CD4-positive, alpha-beta T cell treated with Interferon gamma for 1 hour (primary cell): Measurements from ENCODE around the gene HJV.
A peak's percentile ranks its signal among the peaks of the same experiment; 100 is the strongest.
"Not testable (repeated sequence)": the region's sequence is repeated elsewhere in the genome, so short reads cannot be mapped to it uniquely, and the experiment has no call there.

Experiments used
- DNase-seq: peaks from one replicate; pipeline ENCODE4 v3.0.0-alpha.2; 2020

The HJV gene, protein sequence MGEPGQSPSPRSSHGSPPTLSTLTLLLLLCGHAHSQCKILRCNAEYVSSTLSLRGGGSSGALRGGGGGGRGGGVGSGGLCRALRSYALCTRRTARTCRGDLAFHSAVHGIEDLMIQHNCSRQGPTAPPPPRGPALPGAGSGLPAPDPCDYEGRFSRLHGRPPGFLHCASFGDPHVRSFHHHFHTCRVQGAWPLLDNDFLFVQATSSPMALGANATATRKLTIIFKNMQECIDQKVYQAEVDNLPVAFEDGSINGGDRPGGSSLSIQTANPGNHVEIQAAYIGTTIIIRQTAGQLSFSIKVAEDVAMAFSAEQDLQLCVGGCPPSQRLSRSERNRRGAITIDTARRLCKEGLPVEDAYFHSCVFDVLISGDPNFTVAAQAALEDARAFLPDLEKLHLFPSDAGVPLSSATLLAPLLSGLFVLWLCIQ

DNA sequence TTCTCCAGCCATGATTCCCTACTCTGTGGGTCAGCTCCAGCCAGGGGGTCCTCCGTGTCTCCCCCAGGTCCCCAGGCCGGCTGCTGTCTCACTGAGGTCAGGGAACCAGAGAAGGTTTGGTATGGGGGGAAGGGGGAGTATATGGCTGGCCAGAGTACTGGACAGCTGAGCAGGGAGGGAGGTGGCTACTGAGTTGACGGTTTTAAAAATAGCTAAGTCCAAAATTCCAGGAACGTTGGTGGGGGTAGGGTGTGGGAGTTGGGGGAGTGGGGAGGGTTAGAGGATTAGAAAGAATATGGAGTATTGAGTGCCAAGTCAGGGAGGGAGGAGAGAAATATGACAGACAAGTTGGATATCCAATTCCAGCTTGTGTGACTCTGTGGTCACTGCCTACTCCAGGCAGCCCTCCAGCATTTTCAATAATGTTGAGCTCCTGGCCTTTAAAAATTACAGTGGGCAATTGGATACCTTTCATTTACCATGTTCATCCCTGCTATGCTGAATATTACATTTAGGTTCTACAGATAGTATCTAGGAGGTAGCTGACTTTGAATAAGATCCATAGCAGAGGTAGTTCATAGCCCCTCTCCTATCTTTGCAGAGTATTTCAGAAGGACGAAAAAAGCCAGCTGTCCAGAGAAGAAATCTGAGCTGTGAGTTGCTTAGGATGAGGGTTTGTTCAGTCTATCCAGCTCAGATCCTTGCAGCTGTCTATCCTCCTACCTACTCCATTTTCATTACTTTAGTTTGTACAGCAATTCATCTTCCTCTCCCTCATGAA, at the start of gene HJV:
HJV (minus strand) TSS at position 114 of the 781 bp plus-strand sequence. CDS start 1,504 bp downstream, outside the sequence.
- DNase-seq = no peak

DNA sequence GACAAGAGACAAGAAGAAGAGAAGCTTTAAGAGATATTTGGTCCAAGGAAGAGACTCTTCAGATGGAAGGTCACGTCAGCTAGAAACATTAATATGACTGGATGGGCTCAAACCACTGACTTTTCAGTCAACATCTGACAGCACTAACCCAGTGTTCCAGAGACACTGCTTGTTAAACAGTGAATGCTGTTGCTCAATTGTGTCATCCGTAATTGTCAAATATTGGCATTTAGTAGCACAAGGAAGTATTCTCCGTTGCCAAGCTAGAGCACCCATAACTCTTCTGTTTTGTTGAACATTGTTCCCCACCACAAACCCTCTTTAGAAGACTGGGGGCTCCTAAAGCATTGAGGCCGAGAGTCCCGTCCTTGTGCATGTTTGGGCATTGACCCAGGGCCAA, 37.6 kb upstream of the HJV start:
- not testable (repeated sequence) for DNase-seq

DNA sequence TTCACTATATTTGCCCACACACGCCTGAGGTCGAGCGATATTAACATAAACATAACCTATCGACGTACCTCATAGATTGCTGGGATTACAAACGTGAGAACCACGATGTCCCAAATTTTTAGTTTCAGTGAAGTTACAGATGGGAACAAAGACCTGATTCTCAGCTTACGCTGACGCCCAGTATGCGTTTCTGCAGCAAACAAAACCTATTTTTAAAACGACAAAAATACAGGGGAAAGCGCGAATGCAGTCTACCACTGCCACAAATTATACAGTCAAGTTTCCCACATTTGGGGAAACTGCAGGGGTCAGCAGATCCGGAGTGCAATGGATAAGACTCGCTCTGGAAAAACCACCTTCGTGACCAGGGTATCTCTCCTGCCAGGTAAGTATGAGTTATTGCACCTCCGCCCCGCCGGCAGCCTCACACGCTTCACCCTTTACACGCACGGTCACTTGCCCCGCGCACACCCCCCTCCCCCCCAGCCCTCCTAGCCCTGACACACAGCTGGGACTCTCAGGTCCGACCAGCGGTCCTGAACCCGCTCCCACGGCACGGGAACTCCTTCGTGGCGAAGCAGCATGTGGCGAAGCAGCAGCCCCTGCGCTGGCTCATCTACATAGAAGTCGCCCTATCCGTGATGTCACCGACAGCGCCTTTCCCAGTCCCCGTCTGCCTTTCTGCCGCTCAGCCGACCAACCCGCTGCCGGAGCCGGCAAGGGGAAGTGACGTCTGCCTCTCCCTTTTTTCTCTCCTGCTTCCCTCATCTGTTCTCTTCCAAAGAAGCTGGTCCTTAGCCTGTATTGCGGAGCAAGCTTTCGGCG, 30.5 kb upstream of the HJV start:
- DNase-seq = peak; percentile 86

DNA sequence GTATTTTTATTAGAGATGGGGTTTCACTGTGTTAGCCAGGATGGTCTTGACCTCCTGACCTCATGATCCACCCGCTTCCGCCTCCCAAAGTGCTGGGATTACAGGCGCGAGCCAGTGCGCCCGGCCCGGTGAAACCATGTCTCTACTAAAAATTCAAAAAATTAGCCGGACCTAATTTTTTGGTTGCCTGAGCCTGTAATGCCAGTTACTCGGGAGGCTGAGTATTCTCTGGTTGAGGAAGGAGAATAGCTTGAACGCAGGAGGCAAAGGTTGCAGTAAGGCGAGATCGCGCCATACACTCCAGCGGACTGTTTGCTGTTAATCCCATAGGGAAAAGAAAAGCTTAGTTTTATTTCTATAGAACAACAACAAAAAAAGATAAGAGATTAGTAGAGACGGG, 29.9 kb upstream of the HJV start:
- DNase-seq = no peak

DNA sequence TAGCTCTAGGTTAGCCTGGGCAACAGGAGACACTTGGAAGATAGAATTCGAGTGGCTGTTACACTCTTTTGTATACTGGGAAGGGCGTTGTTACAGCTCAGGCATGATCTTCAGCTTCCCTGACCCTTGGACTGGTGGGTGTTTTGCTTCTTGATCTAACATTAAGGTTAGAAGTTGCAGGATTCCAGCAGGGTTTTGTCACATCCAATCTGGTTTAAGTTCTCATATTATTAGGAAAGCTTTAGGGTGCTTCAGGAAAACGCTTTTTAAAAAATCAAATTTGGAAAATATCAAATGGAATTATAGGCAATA, 29.1 kb upstream of the HJV start:
- DNase-seq = not testable (repeated sequence)

DNA sequence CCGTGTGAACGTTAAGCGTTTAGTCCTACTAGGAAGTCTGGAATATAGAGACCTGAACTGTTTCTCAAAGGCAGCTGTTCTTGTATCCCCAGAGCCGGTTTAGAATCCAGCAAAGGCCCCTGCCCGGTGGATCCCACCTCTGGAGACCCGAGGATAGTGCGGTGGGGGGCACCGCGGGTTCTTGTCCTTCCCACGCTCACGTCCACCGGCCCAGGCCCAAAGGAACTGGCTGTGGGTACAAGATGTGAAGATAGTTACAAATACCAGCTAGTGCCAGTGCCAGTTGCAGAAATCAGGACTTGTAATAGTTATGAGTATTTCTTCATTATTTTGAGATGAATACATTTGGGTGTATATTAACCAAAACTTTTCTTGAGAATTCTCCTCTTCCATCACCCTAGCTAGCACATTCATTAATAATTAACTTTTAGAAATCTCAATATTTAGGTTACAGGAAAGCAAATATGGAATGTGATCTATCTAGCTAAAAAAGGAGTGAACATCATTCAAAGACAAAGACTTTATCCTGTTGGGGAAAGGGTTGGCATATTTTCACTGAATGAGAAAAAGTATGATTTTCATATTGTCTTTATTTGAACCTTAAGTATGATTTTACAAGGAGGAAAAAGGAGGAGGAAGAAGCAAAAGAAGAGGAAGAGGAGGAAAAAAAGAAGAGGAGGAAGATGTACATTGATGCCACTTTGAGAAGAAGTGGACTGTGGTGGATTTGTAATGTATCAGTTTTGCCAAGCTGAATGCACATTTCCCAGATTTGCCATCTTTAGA, 28.5 kb upstream of the HJV start:
- DNase-seq = not testable (repeated sequence)

DNA sequence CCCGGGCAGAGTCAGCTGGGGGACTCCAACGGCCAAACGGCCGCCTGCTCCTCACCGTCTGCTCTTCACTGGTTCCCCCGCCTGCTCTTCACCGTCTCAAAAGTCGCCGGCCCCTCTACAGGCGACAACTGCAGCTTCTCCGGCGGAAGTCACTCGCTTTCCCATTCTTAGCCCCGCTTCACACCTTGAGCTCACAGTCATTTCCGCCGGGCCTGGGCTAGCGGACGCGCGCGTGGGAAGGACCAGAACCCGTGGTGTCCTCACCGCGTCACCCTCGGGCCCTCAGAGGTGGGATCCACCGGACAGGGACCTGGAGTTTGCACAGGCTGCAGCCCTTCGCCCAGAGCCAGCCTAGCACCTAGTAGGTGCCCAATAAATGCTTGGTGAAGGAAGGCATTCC, 27.9 kb upstream of the HJV start:
- no peak for DNase-seq

DNA sequence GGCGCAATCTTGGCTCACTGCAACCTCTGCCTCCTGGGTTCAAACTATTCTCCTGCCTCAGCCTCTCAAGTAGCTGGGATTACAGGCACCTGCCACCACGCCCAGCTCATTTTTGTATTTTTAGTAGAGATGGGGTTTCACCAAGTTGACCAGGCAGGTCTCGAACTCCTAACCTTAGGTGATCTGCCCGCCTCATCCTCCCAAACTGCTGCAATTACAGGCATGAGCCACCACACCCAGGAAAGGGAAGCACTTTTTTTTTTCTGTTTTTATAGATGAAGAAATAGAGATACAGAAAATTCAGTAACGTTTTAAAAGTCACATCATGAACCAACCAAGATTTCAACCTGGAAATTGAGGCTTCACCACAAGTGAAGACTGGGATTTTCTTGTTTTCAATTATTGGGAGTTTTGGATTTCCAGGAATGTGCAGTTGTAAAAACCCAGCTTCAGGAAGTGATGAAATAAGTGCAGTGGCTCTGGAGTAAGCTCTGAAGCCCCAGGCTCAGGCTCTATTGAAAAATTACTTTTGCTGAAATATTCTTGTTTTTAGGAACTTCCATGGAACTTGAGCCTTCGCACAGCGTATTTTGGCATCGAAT, 27.1 kb upstream of the HJV start:
- DNase-seq = not testable (repeated sequence)

DNA sequence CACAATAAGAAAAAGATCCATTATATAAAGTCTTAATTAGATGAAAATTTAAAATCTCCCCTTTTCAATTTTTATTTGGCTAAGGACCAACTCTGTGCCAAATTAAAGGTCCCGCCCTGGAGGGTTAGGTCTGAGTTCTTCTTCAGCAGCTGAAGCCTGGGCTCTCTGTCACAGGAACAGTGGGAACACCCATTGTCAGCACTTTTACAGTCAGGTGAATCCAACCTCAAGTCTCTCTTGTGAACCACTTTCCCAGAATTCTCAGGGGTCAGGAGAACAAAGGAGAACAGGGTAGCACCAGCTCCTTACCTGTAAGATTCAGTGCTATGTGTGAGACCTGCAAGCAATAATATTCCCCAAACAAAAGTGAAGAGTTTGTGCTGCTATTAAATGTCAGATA, 25.1 kb upstream of the HJV start:
- DNase-seq = no peak

DNA sequence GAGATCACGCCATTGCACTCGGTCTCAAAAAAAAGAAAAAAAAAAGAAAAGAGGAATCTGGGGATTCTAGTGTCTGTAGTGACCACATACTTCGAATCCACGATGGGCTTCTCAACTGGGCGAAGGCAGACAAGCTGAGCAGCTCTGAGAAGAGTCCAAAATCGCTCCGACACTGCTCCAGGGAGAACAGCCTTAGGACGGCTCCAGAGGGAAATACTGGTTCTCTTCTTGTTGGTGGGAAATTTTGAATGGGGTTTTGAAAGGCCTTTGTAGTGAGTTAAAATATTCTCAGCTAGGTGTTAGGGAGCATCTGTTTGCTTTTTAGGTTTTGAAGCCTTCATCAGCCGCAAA, 18.3 kb upstream of the HJV start:
- no peak for DNase-seq

DNA sequence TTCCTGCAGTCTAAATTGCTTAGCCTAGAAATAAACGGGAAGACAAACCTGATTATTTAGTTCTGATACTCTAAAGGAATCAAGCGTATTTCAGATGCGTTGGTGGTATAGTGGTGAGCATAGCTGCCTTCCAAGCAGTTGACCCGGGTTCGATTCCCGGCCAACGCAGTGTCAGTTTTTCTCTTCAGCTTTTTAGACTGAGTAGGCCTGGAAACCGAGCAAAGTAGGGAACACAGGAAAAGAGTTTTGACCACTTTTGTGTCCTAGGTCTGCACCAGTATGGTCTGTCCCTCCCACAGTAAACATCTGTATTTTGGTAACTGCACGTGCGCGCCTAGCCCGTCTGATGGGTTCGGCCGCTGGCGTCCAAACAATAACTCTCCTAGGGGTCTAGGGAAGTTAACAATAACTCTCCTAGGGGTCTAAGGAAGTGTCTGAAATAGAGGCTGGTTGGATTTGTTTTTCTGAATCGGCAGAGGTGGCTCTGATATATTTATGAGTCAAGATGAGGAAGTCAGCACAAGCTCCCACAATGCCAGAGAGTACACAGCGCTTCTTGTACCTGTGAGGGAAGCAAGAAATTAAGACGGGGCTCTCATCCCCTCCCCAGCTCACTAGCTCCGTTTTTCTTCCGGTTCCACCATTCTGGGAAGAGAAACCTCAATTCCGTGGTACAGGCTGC, 15.6 kb upstream of the HJV start:
- peak; percentile 74 for DNase-seq

DNA sequence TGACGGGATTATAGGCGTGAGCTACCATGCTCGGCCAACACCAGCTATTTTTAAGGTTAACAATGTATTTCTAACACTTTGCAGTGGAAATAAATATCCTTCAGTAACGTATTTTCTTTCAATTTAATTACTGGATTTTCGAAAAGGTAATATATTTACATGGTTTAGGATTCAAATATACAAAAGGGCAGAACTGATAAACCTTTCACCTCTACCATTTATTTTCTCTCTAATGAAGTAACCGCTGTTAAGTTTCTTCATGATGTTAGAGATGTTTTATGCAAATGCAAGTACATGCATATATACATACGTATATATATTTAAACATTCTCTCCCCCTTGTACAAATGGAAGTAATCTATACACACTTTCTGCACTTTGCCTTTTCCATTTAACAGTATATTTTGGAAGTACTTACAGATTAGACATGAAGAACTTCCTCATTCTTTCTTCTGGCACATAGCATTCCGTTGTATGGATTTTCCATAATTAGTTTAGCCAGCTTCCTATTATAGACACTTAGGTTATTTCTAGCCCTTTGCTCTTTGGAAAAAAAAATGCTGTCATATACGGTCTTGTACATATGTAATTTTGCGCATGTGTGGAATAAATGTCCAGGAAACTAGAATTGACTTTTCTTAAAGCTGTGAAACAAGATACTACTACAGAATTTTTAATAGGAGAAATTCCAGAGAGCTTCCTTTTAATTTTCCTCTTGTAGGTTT, 14.9 kb upstream of the HJV start:
- DNase-seq = no peak

DNA sequence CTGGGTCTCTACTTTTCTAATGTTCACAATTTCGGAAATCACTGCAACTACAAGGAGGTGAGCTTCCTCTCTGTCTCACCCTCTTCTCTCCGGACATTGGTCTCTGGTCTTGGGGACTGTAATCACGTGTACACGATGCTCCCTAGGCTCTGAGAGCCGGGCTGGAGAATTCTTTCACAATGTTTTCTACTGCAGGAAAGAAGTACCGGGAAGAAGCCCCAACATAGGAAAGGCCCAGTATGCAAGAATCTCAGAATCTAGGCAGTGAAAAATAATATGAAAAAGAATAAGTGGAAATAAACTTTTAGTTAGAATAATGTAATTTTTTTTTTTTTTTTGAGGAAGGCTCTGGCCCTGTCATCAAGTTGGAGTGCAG, 13.5 kb upstream of the HJV start:
- no peak for DNase-seq

DNA sequence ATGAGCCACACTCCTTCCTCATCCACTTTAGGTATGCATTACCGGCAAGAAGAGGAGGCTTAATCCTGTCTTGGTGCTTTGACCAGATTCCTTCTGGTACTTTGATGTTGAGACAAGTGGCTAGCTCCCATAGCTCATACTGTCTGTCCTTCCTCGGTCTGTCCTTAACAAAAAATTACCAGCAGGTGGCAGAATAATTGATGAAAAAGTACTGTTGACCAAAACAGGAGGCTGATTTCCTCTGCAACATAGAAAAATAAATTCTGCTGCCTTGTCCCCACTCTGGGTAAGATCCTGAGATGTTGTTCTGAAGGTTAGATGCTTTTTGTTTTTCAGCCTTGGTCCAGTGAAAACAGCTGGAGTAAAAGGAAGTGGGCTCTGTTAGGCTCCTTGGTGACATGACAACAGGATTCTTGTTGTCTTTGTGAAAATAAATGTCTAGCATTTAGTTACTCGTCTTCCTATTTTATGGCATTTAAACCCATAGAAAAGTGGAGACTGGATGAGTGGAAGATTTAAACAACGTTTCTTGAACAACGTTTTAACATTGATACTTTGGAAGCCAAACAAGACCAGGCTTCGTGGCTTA, 11.2 kb upstream of the HJV start:
- DNase-seq = no peak

DNA sequence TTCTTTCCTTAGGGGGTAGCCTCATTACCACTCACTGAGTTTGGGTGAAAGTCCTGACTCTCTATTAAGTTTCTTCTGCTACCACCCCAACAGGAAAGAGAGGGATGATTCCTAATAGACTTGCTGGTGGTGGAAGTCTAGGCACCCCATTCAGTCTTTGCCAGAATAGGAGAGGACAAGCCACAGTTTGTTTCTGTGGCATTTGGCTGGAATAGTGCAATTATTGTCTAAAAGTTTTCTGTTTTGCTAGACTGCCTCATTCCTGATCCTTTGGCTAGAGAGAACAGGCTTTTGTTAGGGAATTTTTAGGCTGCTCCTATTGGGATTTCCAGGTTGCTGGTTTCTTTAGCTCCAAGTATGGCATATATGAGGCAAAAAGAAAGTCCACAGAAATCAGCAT, 9.9 kb upstream of the HJV start:
- no peak for DNase-seq

DNA sequence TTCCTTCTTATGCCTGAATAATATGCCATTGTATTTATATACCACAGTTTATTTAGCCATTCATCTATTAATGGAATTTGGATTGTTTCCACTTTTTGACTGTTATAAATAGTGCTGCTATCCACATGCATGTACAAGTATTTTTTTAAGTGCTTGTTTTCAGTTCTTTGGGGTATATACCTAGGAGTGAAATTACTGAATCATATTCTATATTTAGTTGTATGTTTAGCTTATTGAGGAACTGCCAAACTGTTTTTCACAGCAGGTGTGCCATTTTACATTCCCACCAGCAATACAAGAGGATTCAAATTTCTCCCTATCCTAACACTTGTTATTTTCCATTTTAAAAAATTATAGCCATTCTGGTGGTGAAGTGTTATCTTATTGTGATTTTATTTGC, 7.6 kb upstream of the HJV start:
- no peak for DNase-seq

DNA sequence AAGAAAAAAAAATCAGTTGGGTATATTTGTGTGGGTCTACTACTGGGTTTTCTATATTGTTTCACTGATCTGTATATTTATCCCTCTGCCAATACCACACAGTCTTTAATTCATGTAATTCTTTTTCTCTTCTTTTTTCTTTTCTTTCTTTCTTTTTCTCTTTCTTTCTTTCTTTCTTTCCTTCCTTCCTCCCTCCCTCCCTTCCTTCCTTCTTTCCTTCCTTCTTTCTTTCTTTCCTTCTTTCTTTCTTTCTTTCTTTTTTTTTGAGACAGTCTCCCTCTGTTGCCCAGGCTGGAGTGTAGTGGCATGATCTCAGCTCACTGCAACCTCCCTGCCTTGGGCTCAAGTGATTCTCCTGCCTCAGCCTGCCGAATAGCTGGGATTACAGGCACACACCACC, 5.1 kb upstream of the HJV start:
- not testable (repeated sequence) for DNase-seq

DNA sequence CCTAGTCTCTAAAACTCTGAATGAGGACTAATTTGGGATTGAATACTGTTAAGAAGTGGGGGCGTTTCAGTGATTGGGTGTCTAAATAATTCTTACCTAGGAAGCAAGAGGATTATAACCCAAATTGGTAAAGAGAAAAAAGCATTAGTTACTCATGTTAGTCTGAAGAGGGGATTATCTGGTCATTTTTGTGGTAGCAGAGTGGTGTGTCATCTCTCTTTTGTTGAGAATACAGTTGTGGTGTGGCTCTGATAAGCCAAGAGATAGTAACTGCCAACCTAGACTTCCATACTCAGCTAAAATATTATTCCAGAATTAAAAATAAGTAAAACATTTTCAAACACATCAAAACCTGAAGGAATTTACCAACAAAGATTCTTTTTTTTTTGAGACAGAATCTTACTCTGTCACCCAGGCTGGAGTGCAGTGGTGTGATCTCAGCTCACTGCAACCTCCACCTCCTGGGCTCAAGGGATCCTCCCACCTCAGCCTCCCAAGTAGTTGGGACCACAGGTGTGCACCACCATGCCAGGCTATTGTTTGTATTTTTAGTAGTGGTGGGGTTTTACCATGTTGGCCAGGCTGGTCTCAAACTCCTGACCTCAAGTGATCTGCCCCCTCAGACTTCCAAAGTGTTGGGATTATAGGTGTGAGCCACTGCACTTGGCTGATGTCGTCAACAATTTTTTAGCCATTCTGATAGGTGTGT, 4.4 kb upstream of the HJV start:
- DNase-seq = not testable (repeated sequence)

DNA sequence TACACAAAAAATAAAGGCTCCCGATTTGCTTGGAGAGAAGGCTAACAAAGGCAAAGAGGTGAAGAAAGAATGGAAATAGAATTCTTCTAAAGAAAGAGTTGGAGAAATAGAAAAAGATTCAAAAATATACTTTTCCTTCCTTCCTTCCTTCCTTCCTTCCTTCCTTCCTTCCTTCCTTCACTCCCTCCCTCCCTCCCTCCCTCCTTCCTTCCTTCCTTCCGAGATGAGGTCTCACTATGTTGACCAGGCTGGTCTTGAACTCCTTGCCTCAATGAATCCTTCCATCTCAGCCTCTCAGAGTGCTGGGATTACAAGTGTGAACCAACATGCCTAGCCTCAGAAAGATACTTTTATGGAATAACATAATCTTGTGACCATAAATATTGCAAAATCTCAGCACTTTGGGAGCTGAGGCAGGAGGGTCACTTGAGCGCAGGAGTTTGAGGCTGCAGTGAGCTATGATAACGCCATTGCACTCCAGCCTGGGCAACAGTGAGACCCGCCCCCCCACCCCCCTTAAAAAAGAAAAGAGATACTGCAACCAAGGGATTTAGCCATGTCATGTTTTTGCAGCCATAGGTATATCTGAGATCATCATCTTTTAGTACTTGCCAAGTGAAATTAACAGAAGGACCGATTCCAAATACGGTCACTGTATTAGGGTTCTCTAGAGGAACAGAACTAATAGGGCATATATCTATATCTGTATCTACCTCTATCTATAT, 1.0 kb upstream of the HJV start:
- DNase-seq = no peak
